Measurements from ENCODE around the gene OIP5. TPM values are rescaled to one million over a fixed set of nuclear protein-coding genes. Genes with fewer than 3 reads are reported as not detected.
A peak's percentile ranks its signal among the peaks of the same experiment; 100 is the strongest.

Gene OIP5
- total and polyA plus RNA-seq, 9 of the 15 experiments (the other 6 are each of a cell fraction or from before 2014, with no cell fraction given) = 8.3 to 54.8 (median 35.3) TPM

DNA sequence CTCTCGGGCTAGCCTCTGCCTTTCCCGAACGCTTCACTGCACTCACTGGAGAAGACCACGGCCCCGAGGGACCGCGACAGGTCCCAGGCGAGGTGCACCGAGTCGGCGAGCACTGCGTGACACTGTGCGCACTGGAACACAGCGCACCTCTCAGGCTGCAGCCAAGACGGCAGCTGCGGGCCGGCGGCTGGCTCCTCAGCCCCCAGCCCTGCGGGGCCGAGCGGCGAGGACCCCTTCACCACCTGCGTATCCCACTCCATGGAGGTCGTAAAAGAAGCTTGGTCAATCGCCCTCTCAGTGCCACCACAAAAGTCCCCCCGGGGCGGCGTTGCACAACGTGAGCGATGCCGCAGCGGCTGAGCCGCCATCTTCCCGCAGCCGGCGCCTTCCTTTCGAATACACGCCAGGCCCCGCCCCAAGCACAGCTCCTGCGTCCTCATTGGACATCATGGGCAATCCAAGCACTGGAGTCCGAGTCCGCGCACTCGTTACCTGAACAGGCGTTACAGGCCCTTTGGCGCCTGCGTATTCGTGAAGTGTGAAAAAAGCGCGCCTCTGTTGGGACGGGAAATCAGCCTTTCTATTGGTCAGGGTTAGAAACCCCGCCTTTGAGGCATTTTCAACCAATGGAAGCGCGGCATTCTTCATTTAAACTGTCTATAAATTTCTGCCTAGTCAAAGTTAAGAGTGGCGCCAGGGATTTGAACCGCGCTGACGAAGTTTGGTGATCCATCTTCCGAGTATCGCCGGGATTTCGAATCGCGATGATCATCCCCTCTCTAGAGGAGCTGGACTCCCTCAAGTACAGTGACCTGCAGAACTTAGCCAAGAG lies at the start of gene OIP5, which contains the start of gene NUSAP1 (continued):
- TF ChIP-seq, protein P1, sequence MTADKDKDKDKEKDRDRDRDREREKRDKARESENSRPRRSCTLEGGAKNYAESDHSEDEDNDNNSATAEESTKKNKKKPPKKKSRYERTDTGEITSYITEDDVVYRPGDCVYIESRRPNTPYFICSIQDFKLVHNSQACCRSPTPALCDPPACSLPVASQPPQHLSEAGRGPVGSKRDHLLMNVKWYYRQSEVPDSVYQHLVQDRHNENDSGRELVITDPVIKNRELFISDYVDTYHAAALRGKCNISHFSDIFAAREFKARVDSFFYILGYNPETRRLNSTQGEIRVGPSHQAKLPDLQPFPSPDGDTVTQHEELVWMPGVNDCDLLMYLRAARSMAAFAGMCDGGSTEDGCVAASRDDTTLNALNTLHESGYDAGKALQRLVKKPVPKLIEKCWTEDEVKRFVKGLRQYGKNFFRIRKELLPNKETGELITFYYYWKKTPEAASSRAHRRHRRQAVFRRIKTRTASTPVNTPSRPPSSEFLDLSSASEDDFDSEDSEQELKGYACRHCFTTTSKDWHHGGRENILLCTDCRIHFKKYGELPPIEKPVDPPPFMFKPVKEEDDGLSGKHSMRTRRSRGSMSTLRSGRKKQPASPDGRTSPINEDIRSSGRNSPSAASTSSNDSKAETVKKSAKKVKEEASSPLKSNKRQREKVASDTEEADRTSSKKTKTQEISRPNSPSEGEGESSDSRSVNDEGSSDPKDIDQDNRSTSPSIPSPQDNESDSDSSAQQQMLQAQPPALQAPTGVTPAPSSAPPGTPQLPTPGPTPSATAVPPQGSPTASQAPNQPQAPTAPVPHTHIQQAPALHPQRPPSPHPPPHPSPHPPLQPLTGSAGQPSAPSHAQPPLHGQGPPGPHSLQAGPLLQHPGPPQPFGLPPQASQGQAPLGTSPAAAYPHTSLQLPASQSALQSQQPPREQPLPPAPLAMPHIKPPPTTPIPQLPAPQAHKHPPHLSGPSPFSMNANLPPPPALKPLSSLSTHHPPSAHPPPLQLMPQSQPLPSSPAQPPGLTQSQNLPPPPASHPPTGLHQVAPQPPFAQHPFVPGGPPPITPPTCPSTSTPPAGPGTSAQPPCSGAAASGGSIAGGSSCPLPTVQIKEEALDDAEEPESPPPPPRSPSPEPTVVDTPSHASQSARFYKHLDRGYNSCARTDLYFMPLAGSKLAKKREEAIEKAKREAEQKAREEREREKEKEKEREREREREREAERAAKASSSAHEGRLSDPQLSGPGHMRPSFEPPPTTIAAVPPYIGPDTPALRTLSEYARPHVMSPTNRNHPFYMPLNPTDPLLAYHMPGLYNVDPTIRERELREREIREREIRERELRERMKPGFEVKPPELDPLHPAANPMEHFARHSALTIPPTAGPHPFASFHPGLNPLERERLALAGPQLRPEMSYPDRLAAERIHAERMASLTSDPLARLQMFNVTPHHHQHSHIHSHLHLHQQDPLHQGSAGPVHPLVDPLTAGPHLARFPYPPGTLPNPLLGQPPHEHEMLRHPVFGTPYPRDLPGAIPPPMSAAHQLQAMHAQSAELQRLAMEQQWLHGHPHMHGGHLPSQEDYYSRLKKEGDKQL (CRISPR knock-in tag; IDR thresholded peaks at IDR 0.05; ENCODE audit: borderline replicate concordance) = no peak
- no peak for TF ChIP-seq IRF2 (CRISPR knock-in tag; IDR thresholded peaks at IDR 0.05)
- peak in 1 of 2 experiments; percentile 2; a peak in 1 of 4 replicates for TF ChIP-seq RCOR1 (IDR thresholded peaks at IDR 0.05; ENCODE audit: borderline replicate concordance in 1 of 2, low read depth in 2 of 2, low read length in 2 of 2)
- peak; percentile 99 for TF ChIP-seq SAP30 (IDR thresholded peaks at IDR 0.05; ENCODE audit: borderline replicate concordance, insufficient read depth, low read depth, low read length, poor library complexity, severe bottlenecking)
- TF ChIP-seq GATAD2B (IDR thresholded peaks at IDR 0.05; ENCODE audit: borderline replicate concordance) = peak; percentile 90; the same call in 1 of the 2 replicates
- peak; percentile 56 for TF ChIP-seq NEUROD1 (IDR thresholded peaks at IDR 0.05; ENCODE audit: borderline replicate concordance, low read depth, low read length, partially characterized antibody)
- no peak for TF ChIP-seq NCOA4 (IDR thresholded peaks at IDR 0.05; ENCODE audit: partially characterized antibody)
- TF ChIP-seq ZNF436 (CRISPR knock-in tag; IDR thresholded peaks at IDR 0.05) = peak; percentile 53
- no peak for TF ChIP-seq ELF4 (CRISPR knock-in tag; IDR thresholded peaks at IDR 0.05)
- TF ChIP-seq DDX20 (tag; IDR thresholded peaks at IDR 0.05; ENCODE audit: low read depth) = no peak
- TF ChIP-seq, protein P2, sequence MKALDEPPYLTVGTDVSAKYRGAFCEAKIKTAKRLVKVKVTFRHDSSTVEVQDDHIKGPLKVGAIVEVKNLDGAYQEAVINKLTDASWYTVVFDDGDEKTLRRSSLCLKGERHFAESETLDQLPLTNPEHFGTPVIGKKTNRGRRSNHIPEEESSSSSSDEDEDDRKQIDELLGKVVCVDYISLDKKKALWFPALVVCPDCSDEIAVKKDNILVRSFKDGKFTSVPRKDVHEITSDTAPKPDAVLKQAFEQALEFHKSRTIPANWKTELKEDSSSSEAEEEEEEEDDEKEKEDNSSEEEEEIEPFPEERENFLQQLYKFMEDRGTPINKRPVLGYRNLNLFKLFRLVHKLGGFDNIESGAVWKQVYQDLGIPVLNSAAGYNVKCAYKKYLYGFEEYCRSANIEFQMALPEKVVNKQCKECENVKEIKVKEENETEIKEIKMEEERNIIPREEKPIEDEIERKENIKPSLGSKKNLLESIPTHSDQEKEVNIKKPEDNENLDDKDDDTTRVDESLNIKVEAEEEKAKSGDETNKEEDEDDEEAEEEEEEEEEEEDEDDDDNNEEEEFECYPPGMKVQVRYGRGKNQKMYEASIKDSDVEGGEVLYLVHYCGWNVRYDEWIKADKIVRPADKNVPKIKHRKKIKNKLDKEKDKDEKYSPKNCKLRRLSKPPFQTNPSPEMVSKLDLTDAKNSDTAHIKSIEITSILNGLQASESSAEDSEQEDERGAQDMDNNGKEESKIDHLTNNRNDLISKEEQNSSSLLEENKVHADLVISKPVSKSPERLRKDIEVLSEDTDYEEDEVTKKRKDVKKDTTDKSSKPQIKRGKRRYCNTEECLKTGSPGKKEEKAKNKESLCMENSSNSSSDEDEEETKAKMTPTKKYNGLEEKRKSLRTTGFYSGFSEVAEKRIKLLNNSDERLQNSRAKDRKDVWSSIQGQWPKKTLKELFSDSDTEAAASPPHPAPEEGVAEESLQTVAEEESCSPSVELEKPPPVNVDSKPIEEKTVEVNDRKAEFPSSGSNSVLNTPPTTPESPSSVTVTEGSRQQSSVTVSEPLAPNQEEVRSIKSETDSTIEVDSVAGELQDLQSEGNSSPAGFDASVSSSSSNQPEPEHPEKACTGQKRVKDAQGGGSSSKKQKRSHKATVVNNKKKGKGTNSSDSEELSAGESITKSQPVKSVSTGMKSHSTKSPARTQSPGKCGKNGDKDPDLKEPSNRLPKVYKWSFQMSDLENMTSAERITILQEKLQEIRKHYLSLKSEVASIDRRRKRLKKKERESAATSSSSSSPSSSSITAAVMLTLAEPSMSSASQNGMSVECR (CRISPR knock-in tag; IDR thresholded peaks at IDR 0.05) = peak; percentile 95
- peak; percentile 95 for TF ChIP-seq CHD1 (IDR thresholded peaks at IDR 0.05; ENCODE audit: low read length)
- TF ChIP-seq MXI1 (IDR thresholded peaks at IDR 0.05; ENCODE audit: low read depth, low read length) = 0 out of 2 replicates have a peak, but pooled peaks have one; percentile 46

Data from K562 (cell line).